WTC11 (cell line): ENCODE measurements around the gene CCNH. TPM values are rescaled to one million over a fixed set of nuclear protein-coding genes. Genes with fewer than 3 reads are reported as not detected.

Experiments used
- ATAC-seq: fragments of 200-7000 bp; cut with Tn5 transposase; 2 replicates; pipeline ENCODE4 v1.10.0; 2021; ENCODE audit warnings: mild to moderate bottlenecking, moderate library complexity
- CTCF ChIA-PET: fragments of 300-600 bp; sonication (Branson Sonifier 250); formaldehyde crosslinking; loops from one replicate; lab custom pipeline; 2021; ENCODE audit warnings: antibody characterized with exemption; lab: Charles Lee
- POLR2A ChIA-PET: fragments of 350-600 bp; sonication (Branson Sonifier 250); formaldehyde crosslinking; loops from one replicate; lab custom pipeline; 2021; ENCODE audit warnings: antibody characterized with exemption; lab: Charles Lee
- DNase-seq: peaks from one replicate; pipeline ENCODE4 v3.0.0; 2021; ENCODE audit warnings: low spot score
- H3K27ac Mint-ChIP-seq: 2 replicates; pipeline ENCODE4 v1.8.0; 2021; ENCODE audit warnings: mixed read lengths
- H3K27me3 Mint-ChIP-seq: 2 replicates; pipeline ENCODE4 v1.8.0; 2021; ENCODE audit warnings: low read depth, mild to moderate bottlenecking, moderate library complexity, mixed read lengths
- H3K36me3 Mint-ChIP-seq: 2 replicates; pipeline ENCODE4 v1.8.0; 2021; ENCODE audit warnings: mixed read lengths
- H3K4me1 Mint-ChIP-seq: 2 replicates; pipeline ENCODE4 v1.8.0; 2022; ENCODE audit warnings: mixed read lengths
- H3K4me3 Mint-ChIP-seq: 2 replicates; pipeline ENCODE4 v1.8.0; 2021; ENCODE audit warnings: mild to moderate bottlenecking, moderate library complexity, mixed read lengths
- H3K9me3 Mint-ChIP-seq: 2 replicates; pipeline ENCODE4 v1.8.0; 2021; ENCODE audit warnings: mixed read lengths
- E2F5 ChIP-seq: sonication (generic); formaldehyde crosslinking; IDR thresholded peaks from 2 replicates; pipeline ENCODE4 v1.8.1; 2022; ENCODE audit warnings: mild to moderate bottlenecking, moderate library complexity, missing genetic modification reagents
- FOXP1 ChIP-seq: sonication (generic); formaldehyde crosslinking; IDR thresholded peaks from 2 replicates; pipeline ENCODE4 v1.8.0; 2022; ENCODE audit warnings: missing genetic modification reagents, mild to moderate bottlenecking, moderate library complexity, borderline replicate concordance
- HMGA2 ChIP-seq: fragments of 250-450 bp; sonication (Bioruptor Pico); IDR thresholded peaks from 2 replicates; pipeline ENCODE4 v1.4.0; 2021; ENCODE audit warnings: mild to moderate bottlenecking, moderate library complexity
- MAX ChIP-seq: sonication (generic); formaldehyde crosslinking; IDR thresholded peaks from 2 replicates; pipeline ENCODE4 v1.8.0; 2022; ENCODE audit warnings: mild to moderate bottlenecking, missing genetic modification reagents
- SMAD3 ChIP-seq: sonication (generic); formaldehyde crosslinking; IDR thresholded peaks from 2 replicates; pipeline ENCODE4 v1.8.0; 2022; ENCODE audit warnings: missing genetic modification reagents, mild to moderate bottlenecking, borderline replicate concordance
- TP53 ChIP-seq: sonication (generic); formaldehyde crosslinking; IDR thresholded peaks from 2 replicates; pipeline ENCODE4 v1.8.1; 2023; ENCODE audit warnings: mild to moderate bottlenecking, missing genetic modification reagents
- ZNF138 ChIP-seq: sonication (generic); formaldehyde crosslinking; conservative IDR thresholded peaks from 2 replicates; pipeline ENCODE4 v1.8.1; 2022; ENCODE audit warnings: mild to moderate bottlenecking, moderate library complexity, missing genetic modification reagents
- ZNF532 ChIP-seq: fragments of 250-450 bp; sonication (Bioruptor Pico); IDR thresholded peaks from 2 replicates; pipeline ENCODE4 v1.9.0; 2021; ENCODE audit warnings: mild to moderate bottlenecking, borderline replicate concordance
- total RNA-seq: library from RNA; stranded (reverse); gene quantifications from 3 replicates; pipeline ENCODE4 v1.2.3, GENCODE V29; 2021
- TF ChIP-seq, protein P1 (sequence below): sonication (generic); formaldehyde crosslinking; IDR thresholded peaks from 2 replicates; pipeline ENCODE4 v1.8.0; 2023; ENCODE audit warnings: missing genetic modification reagents, mild to moderate bottlenecking, borderline replicate concordance

The CCNH gene
- total RNA-seq, 1 experiment from 2014 or later: 35.3 TPM

GRCh38 chr5:87442419-87442818 is 29.7 kb upstream of the CCNH start (continued):
- TF ChIP-seq ZNF138 (CRISPR knock-in tag): no peak

- ATAC-seq: no peak
- no peak overlapping the region for H3K27ac Mint-ChIP-seq
Observed at GRCh38 chr5:87438231-87438630, 25.5 kb upstream of the CCNH start.

More at GRCh38 chr5:87438231-87438630, 25.5 kb upstream of the CCNH start:
- H3K27me3 Mint-ChIP-seq: no peaks in the 10 kb centered on the region
- no peak for DNase-seq
- POLR2A ChIA-PET: no interaction called here
- TF ChIP-seq E2F5 (no peak), MAX (no peak), HMGA2 (CRISPR knock-in tag) (no peak), TP53 (CRISPR knock-in tag) (no peak), ZNF532 (CRISPR knock-in tag) (no peak), FOXP1 (CRISPR knock-in tag) (no peak), SMAD3 (CRISPR knock-in tag) (no peak)
- TF ChIP-seq, protein P1, sequence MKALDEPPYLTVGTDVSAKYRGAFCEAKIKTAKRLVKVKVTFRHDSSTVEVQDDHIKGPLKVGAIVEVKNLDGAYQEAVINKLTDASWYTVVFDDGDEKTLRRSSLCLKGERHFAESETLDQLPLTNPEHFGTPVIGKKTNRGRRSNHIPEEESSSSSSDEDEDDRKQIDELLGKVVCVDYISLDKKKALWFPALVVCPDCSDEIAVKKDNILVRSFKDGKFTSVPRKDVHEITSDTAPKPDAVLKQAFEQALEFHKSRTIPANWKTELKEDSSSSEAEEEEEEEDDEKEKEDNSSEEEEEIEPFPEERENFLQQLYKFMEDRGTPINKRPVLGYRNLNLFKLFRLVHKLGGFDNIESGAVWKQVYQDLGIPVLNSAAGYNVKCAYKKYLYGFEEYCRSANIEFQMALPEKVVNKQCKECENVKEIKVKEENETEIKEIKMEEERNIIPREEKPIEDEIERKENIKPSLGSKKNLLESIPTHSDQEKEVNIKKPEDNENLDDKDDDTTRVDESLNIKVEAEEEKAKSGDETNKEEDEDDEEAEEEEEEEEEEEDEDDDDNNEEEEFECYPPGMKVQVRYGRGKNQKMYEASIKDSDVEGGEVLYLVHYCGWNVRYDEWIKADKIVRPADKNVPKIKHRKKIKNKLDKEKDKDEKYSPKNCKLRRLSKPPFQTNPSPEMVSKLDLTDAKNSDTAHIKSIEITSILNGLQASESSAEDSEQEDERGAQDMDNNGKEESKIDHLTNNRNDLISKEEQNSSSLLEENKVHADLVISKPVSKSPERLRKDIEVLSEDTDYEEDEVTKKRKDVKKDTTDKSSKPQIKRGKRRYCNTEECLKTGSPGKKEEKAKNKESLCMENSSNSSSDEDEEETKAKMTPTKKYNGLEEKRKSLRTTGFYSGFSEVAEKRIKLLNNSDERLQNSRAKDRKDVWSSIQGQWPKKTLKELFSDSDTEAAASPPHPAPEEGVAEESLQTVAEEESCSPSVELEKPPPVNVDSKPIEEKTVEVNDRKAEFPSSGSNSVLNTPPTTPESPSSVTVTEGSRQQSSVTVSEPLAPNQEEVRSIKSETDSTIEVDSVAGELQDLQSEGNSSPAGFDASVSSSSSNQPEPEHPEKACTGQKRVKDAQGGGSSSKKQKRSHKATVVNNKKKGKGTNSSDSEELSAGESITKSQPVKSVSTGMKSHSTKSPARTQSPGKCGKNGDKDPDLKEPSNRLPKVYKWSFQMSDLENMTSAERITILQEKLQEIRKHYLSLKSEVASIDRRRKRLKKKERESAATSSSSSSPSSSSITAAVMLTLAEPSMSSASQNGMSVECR (CRISPR knock-in tag): no peak
- no peaks in the 10 kb centered on the region for H3K4me1 Mint-ChIP-seq
- H3K36me3 Mint-ChIP-seq: no peaks in the 10 kb centered on the region
- H3K9me3 Mint-ChIP-seq: peaks cover 12% of the 10 kb centered on the region
- no peak overlapping the region for H3K4me3 Mint-ChIP-seq
- CTCF ChIA-PET: no interaction called here
